Loucy (cell line): Measurements from ENCODE around the gene BST1.
A peak's percentile ranks its signal among the peaks of the same experiment; 100 is the strongest.

Source experiments
- H2AFZ ChIP-seq: fragments of 200-600 bp; sonication (generic); 2 replicates; pipeline ENCODE4 v1.6.0; 2016; ENCODE audit warnings: antibody characterized with exemption, mild to moderate bottlenecking, low read length, moderate library complexity
- H3F3A ChIP-seq: fragments of 200-600 bp; 2 replicates; pipeline ENCODE4 v1.6.0; 2016; ENCODE audit warnings: antibody characterized with exemption, low read depth, mild to moderate bottlenecking
- H3K27me3 ChIP-seq: fragments of 200-600 bp; sonication (generic); 2 replicates; pipeline ENCODE4 v1.6.1; 2014; ENCODE audit warnings: low read length, mild to moderate bottlenecking; ENCODE audit not compliant: insufficient read depth, poor library complexity, severe bottlenecking
- H3K36me3 ChIP-seq: fragments of 200-600 bp; sonication (generic); 2 replicates; pipeline ENCODE4 v1.6.1; 2016; ENCODE audit warnings: low read length; ENCODE audit not compliant: insufficient read depth
- H3K4me1 ChIP-seq: fragments of 200-600 bp; sonication (generic); 2 replicates; pipeline ENCODE4 v1.5.1; 2014; ENCODE audit warnings: low read length, mild to moderate bottlenecking; ENCODE audit not compliant: insufficient read depth, poor library complexity, severe bottlenecking
- H3K4me2 ChIP-seq: fragments of 200-600 bp; sonication (generic); 2 replicates; pipeline ENCODE4 v1.6.0; 2014; ENCODE audit warnings: antibody characterized with exemption, low read length, low read depth, mild to moderate bottlenecking; ENCODE audit not compliant: poor library complexity, severe bottlenecking
- H3K4me3 ChIP-seq: fragments of 200-600 bp; sonication (generic); 2 replicates; pipeline ENCODE4 v1.5.1; 2014; ENCODE audit warnings: low read length, mild to moderate bottlenecking, mixed read lengths; ENCODE audit not compliant: poor library complexity, severe bottlenecking
- H3K79me2 ChIP-seq: fragments of 200-600 bp; sonication (generic); 2 replicates; pipeline ENCODE4 v1.6.1; 2014; ENCODE audit warnings: low read length; ENCODE audit not compliant: insufficient read depth
- H3K9ac ChIP-seq: fragments of 200-600 bp; sonication (generic); 2 replicates; pipeline ENCODE4 v1.6.0; 2014; ENCODE audit warnings: mild to moderate bottlenecking, low read depth, low read length, moderate library complexity; ENCODE audit not compliant: poor library complexity, severe bottlenecking
- H3K9me2 ChIP-seq: fragments of 200-600 bp; sonication (generic); replicated peaks from 2 replicates; pipeline ENCODE4 v1.6.1; 2016; ENCODE audit warnings: low read depth, low read length, mixed read lengths
- H3K9me3 ChIP-seq: fragments of 200-600 bp; sonication (generic); 2 replicates; pipeline ENCODE4 v1.6.1; 2014; ENCODE audit warnings: mild to moderate bottlenecking, antibody characterized with exemption, low read length, low read depth; ENCODE audit not compliant: insufficient read depth
- H4K20me1 ChIP-seq: fragments of 200-600 bp; sonication (generic); 2 replicates; pipeline ENCODE4 v1.6.0; 2014; ENCODE audit warnings: antibody characterized with exemption, low read length, mild to moderate bottlenecking; ENCODE audit not compliant: insufficient read depth, poor library complexity, severe bottlenecking
- CTCF ChIP-seq: fragments of 200-600 bp; sonication (generic); conservative IDR thresholded peaks from 2 replicates; pipeline ENCODE4 v1.5.1; 2014; ENCODE audit warnings: mild to moderate bottlenecking, antibody characterized with exemption, low read length
- EZH2phosphoT487 ChIP-seq: fragments of 200-600 bp; IDR thresholded peaks from 2 replicates; pipeline ENCODE4 v1.6.1; 2018; ENCODE audit warnings: antibody characterized with exemption, mild to moderate bottlenecking, moderate library complexity, borderline replicate concordance

BST1 gene

GRCh38 chr4:15668566-15669435, 34.1 kb upstream of the BST1 start:
- peaks cover 23% of the 10 kb centered on the region for H3F3A ChIP-seq
- no peaks in the 10 kb centered on the region for H3K9me2 ChIP-seq
- peaks cover 19% of the 10 kb centered on the region for H3K79me2 ChIP-seq
- H3K27me3 ChIP-seq, result no peaks in the 10 kb centered on the region
- H3K4me1 ChIP-seq, result peaks cover 72% of the 10 kb centered on the region
- H4K20me1 ChIP-seq, result no peaks in the 10 kb centered on the region
- peak overlapping the region; percentile 70 for H3K4me2 ChIP-seq
- H3K9me3 ChIP-seq, result no peaks in the 10 kb centered on the region
- H3K36me3 ChIP-seq, result no peaks in the 10 kb centered on the region
- TF ChIP-seq CTCF (no peak), EZH2phosphoT487 (no peak)
- H3K9ac ChIP-seq, result peak overlapping the region; percentile 50
- H2AFZ ChIP-seq, result peak overlapping the region; percentile 53
- no peak overlapping the region for H3K4me3 ChIP-seq

GRCh38 chr4:15670576-15670975, 32.3 kb upstream of the BST1 start:
- Histone ChIP-seq H3K4me1 (peaks cover 67% of the 10 kb centered on the region), H3K36me3 (no peaks in the 10 kb centered on the region), H4K20me1 (peaks cover 3% of the 10 kb centered on the region), H3K4me3 (peak overlapping the region; percentile 62), H3K79me2 (peaks cover 37% of the 10 kb centered on the region), H2AFZ (no peak overlapping the region), H3F3A (peaks cover 23% of the 10 kb centered on the region), H3K9ac (peak overlapping the region; percentile 66), H3K9me3 (no peaks in the 10 kb centered on the region), H3K9me2 (no peaks in the 10 kb centered on the region), H3K4me2 (peak overlapping the region; percentile 70), H3K27me3 (no peaks in the 10 kb centered on the region)
- no peak for TF ChIP-seq CTCF
- no peak for TF ChIP-seq EZH2phosphoT487

- H3K79me2 ChIP-seq, result peaks cover 52% of the 10 kb centered on the region
- no peaks in the 10 kb centered on the region for H3K9me2 ChIP-seq
- no peaks in the 10 kb centered on the region for H3K9me3 ChIP-seq
- peaks cover 71% of the 10 kb centered on the region for H3K4me1 ChIP-seq
- no peak overlapping the region for H2AFZ ChIP-seq
- TF ChIP-seq EZH2phosphoT487, result no peak
- no peak for TF ChIP-seq CTCF
- peak overlapping the region; percentile 1 for H3K4me3 ChIP-seq
- H3F3A ChIP-seq, result peaks cover 24% of the 10 kb centered on the region
- no peaks in the 10 kb centered on the region for H3K36me3 ChIP-seq
- peak overlapping the region; percentile 70 for H3K4me2 ChIP-seq
- H3K27me3 ChIP-seq, result no peaks in the 10 kb centered on the region
- H3K9ac ChIP-seq, result peak overlapping the region; percentile 20
- peaks cover 3% of the 10 kb centered on the region for H4K20me1 ChIP-seq
These were observed 30.8 kb upstream of the BST1 start for GRCh38 chr4:15672101-15672500.
